PC-3 (cell line): ENCODE results near the gene DLK1. TPM values are rescaled to one million over a fixed set of nuclear protein-coding genes. Genes with fewer than 3 reads are reported as not detected.

Experiments
- ATAC-seq: fragments of 200-7000 bp; cut with Tn5 transposase; 2 replicates; pipeline ENCODE4 v1.9.1; 2020; ENCODE audit warnings: mild to moderate bottlenecking, moderate library complexity
- BruUV-seq: library from RNA; stranded (reverse); fragments of 400-500 nt; replicated peaks from 2 replicates; lab custom pipeline; 2021; lab: Mats Ljungman, UMichigan
- CTCF ChIA-PET: fragments of 300-600 bp; sonication (Branson Sonifier 250); formaldehyde crosslinking; loops from one replicate; lab custom pipeline; 2022; ENCODE audit warnings: antibody characterized with exemption; lab: Charles Lee
- POLR2A ChIA-PET: fragments of 300-600 bp; sonication (Branson Sonifier 250); formaldehyde crosslinking; loops from one replicate; lab custom pipeline; 2022; ENCODE audit warnings: antibody characterized with exemption; ENCODE audit not compliant: unreplicated experiment; lab: Charles Lee
- DNase-seq: peaks from one replicate; pipeline ENCODE4 v3.0.0-alpha.2; 2015
- H2AFZ ChIP-seq: fragments of 300-600 bp; sonication (generic); 2 replicates; pipeline ENCODE4 v1.6.0; 2016; ENCODE audit warnings: antibody characterized with exemption, low read length
- H3F3A ChIP-seq: fragments of 300-600 bp; sonication (generic); one replicate; pipeline ENCODE4 v1.6.0; 2017; ENCODE audit warnings: antibody characterized with exemption, low read length, control low read depth, mild to moderate bottlenecking; ENCODE audit not compliant: unreplicated experiment
- H3K27ac ChIP-seq: fragments of 300-600 bp; sonication (generic); 2 replicates; pipeline ENCODE4 v1.5.1; 2016; ENCODE audit warnings: mild to moderate bottlenecking, low read length
- H3K27me3 ChIP-seq: fragments of 300-600 bp; sonication (generic); 2 replicates; pipeline ENCODE4 v1.6.1; 2016; ENCODE audit warnings: low read length, mixed read lengths
- H3K36me3 ChIP-seq: fragments of 300-600 bp; sonication (generic); 2 replicates; pipeline ENCODE4 v1.6.1; 2016; ENCODE audit warnings: low read depth, mixed run types, low read length, mixed read lengths
- H3K4me1 ChIP-seq: fragments of 300-600 bp; sonication (generic); 2 replicates; pipeline ENCODE4 v1.5.1; 2016; ENCODE audit warnings: low read length; ENCODE audit not compliant: insufficient read depth
- H3K4me2 ChIP-seq: fragments of 300-600 bp; sonication (generic); 2 replicates; pipeline ENCODE4 v1.6.0; 2016; ENCODE audit warnings: low read length
- H3K4me3 ChIP-seq: fragments of 300-600 bp; sonication (generic); 2 replicates; pipeline ENCODE4 v1.5.1; 2016; ENCODE audit warnings: mild to moderate bottlenecking, low read length, mixed read lengths
- H3K79me2 ChIP-seq: fragments of 300-600 bp; sonication (generic); 2 replicates; pipeline ENCODE4 v1.6.1; 2017; ENCODE audit warnings: low read length, mixed read lengths
- H3K9ac ChIP-seq: fragments of 300-600 bp; sonication (generic); 2 replicates; pipeline ENCODE4 v1.6.0; 2016; ENCODE audit warnings: mild to moderate bottlenecking, low read length
- H3K9me2 ChIP-seq: fragments of 300-600 bp; sonication (generic); replicated peaks from 2 replicates; pipeline ENCODE4 v1.6.1; 2016; ENCODE audit warnings: mixed run types, low read length, mixed read lengths
- H3K9me3 ChIP-seq: fragments of 300-600 bp; sonication (generic); 2 replicates; pipeline ENCODE4 v1.6.1; 2016; ENCODE audit warnings: low read length, mixed read lengths
- H4K20me1 ChIP-seq: fragments of 300-600 bp; sonication (generic); 2 replicates; pipeline ENCODE4 v1.6.1; 2016; ENCODE audit warnings: low read length, mixed read lengths
- EZH2 ChIP-seq: fragments of 300-600 bp; sonication (generic); IDR thresholded peaks from one replicate; pipeline ENCODE4 v1.6.1; 2017; ENCODE audit warnings: antibody characterized with exemption, mild to moderate bottlenecking, low read length; ENCODE audit not compliant: unreplicated experiment
- EZH2phosphoT487 ChIP-seq: fragments of 300-600 bp; sonication (generic); IDR thresholded peaks from 2 replicates; pipeline ENCODE4 v1.6.1; 2018; ENCODE audit warnings: mild to moderate bottlenecking, antibody characterized with exemption, low read length, borderline replicate concordance
- intact Hi-C: fragments of 100-400 bp; cut with micrococcal nuclease; formaldehyde crosslinking; loops from 2 replicates; pipeline ENCODE4 v1.9.0; 2023
- total RNA-seq: library from RNA; depleted of rRNA; stranded (reverse); fragments of >200 nt; gene quantifications from 2 replicates; pipeline ENCODE4 v1.2.3, GENCODE V29; 2014
- TF ChIP-seq, protein P1 (sequence below): fragments of 300-600 bp; sonication (generic); conservative IDR thresholded peaks from 2 replicates; pipeline ENCODE4 v1.5.1; 2017; ENCODE audit warnings: antibody characterized with exemption, low read depth, mild to moderate bottlenecking, low read length

Gene DLK1
- total RNA-seq, 1 experiment from 2014 or later = not detected

DNA sequence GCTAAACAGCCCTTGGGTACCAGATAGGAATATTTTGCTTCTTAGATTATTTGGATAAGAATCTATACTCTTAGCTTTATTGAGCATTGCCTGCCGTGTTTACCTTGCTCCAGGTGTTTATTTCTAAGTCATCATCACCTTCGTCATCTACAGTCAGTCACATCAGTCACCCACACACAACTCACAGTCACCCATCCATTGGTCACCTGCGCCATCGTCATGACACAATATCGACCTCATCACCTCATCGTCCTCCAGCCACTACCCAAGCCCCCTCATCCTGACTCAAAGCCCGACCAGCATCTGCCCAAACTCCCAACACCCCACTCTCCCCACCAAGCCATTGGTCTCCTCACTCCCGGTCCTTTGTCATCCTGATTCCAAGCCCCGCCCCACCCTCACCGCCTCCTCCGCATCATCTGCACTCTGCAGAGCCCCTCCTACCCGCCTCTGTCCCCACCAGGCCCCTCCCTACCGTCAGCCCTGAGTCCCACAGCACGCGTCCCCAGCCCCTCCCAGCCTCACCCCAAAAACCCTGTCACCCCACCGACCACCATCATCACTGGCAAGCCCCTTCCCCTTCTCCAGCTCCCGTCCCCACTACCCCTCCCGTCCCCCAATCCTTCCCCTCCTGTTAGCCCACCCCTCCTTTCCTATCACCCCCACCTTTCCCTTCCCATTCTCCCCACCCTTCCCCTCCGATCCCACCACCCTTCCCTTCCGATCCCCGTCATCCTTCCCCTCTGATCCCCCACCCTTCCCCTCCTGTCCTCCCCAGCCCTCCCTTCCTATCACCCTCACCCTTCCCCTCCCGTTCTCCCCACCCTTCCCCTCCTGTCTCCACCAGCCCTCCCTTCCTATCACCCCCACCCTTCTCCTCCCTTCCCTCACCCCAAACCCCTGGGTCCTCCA, 9.8 kb downstream of the DLK1 start:
- no peaks in the 10 kb centered on the region for H3K79me2 ChIP-seq
- no peak overlapping the region for H3K4me2 ChIP-seq
- no peak overlapping the region for H3K9ac ChIP-seq
- H3K27me3 ChIP-seq = peaks cover 16% of the 10 kb centered on the region
- no peaks in the 10 kb centered on the region for H4K20me1 ChIP-seq
- ChIA-PET POLR2A (no interaction called here), CTCF (no interaction called here)
- DNase-seq (no peak), ATAC-seq (no peak)
- H3K9me3 ChIP-seq = no peaks in the 10 kb centered on the region
- H2AFZ ChIP-seq = no peak overlapping the region
- no peaks in the 10 kb centered on the region for H3K9me2 ChIP-seq
- no peak overlapping the region for H3K27ac ChIP-seq
- no peaks in the 10 kb centered on the region for H3F3A ChIP-seq
- no peaks in the 10 kb centered on the region for H3K36me3 ChIP-seq
- no peak overlapping the region for H3K4me3 ChIP-seq
- BruUV-seq = no TSS peak
- TF ChIP-seq EZH2 (no peak), EZH2phosphoT487 (no peak)
- TF ChIP-seq, protein P1, sequence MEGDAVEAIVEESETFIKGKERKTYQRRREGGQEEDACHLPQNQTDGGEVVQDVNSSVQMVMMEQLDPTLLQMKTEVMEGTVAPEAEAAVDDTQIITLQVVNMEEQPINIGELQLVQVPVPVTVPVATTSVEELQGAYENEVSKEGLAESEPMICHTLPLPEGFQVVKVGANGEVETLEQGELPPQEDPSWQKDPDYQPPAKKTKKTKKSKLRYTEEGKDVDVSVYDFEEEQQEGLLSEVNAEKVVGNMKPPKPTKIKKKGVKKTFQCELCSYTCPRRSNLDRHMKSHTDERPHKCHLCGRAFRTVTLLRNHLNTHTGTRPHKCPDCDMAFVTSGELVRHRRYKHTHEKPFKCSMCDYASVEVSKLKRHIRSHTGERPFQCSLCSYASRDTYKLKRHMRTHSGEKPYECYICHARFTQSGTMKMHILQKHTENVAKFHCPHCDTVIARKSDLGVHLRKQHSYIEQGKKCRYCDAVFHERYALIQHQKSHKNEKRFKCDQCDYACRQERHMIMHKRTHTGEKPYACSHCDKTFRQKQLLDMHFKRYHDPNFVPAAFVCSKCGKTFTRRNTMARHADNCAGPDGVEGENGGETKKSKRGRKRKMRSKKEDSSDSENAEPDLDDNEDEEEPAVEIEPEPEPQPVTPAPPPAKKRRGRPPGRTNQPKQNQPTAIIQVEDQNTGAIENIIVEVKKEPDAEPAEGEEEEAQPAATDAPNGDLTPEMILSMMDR = no peak
- H3K4me1 ChIP-seq = no peaks in the 10 kb centered on the region
- intact Hi-C loops = no loop called here

DNA sequence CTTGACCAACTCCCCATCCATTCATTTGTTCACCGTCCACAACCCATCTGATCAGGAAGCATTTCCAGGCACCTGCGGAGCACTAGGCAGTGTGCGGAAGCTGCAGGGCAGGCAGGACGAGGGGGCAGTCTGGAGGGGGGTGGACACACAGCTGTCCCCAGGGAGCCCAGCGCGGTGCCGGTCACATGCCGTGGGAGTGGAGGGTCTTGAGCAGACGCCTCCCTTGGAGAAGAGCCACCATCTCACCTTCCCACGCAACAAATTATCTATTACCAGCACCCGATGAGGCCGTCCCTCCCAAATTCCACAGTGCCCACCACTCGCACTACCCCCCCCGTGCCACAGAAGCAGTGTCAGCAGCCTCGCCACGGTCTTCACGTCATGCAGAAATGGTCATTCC, 10.8 kb downstream of the DLK1 start:
- no peaks in the 10 kb centered on the region for H3K9me2 ChIP-seq
- no peak overlapping the region for H3K27ac ChIP-seq
- H3K4me2 ChIP-seq = no peak overlapping the region
- H2AFZ ChIP-seq = no peak overlapping the region
- H3K9me3 ChIP-seq = no peaks in the 10 kb centered on the region
- ATAC-seq (no peak), DNase-seq (no peak)
- H3K4me3 ChIP-seq = no peak overlapping the region
- H3K27me3 ChIP-seq = peaks cover 6% of the 10 kb centered on the region
- intact Hi-C loops = no loop called here
- H3K4me1 ChIP-seq = no peaks in the 10 kb centered on the region
- no peaks in the 10 kb centered on the region for H3K36me3 ChIP-seq
- H3K9ac ChIP-seq = no peak overlapping the region
- H4K20me1 ChIP-seq = no peaks in the 10 kb centered on the region
- no peaks in the 10 kb centered on the region for H3F3A ChIP-seq
- CTCF ChIA-PET = no interaction called here
- TF ChIP-seq, protein P1 = no peak
- TF ChIP-seq EZH2phosphoT487 (no peak), EZH2 (no peak)
- no TSS peak for BruUV-seq
- POLR2A ChIA-PET = no interaction called here
- H3K79me2 ChIP-seq = no peaks in the 10 kb centered on the region

DNA sequence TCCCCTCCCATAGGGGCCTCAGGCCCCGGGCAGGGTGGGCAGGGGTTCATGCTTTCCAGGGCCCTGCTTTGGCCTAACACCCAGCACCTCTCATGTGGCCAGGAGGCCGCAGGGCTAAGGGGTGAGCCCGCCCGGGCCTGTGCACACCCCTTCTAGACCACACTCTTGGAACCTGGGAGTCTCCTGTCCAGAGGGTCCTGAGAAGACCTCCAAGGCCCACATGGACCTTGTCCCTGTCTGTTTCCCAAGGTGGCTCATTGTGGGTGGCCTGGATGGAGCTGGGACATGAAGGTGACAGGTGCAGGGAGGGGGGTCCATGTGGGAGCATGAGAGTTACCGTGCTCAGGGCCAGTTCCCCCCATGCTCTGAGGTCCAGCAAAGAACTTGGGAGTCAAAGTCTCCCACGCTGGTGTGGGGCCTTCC, 11.6 kb downstream of the DLK1 start:
- TF ChIP-seq EZH2 (no peak), EZH2phosphoT487 (no peak)
- TF ChIP-seq, protein P1 = no peak
- H2AFZ ChIP-seq = no peak overlapping the region
- no peak overlapping the region for H3K27ac ChIP-seq
- no peaks in the 10 kb centered on the region for H3K9me2 ChIP-seq
- POLR2A ChIA-PET = no interaction called here
- no peaks in the 10 kb centered on the region for H3K4me1 ChIP-seq
- H3K4me3 ChIP-seq = no peak overlapping the region
- intact Hi-C loops = no loop called here
- no peaks in the 10 kb centered on the region for H3K9me3 ChIP-seq
- no peak overlapping the region for H3K4me2 ChIP-seq
- DNase-seq = no peak
- no peaks in the 10 kb centered on the region for H3K79me2 ChIP-seq
- H4K20me1 ChIP-seq = no peaks in the 10 kb centered on the region
- CTCF ChIA-PET = no interaction called here
- H3F3A ChIP-seq = no peaks in the 10 kb centered on the region
- no peak overlapping the region for H3K9ac ChIP-seq
- no peak for ATAC-seq
- no TSS peak for BruUV-seq
- no peaks in the 10 kb centered on the region for H3K27me3 ChIP-seq
- no peaks in the 10 kb centered on the region for H3K36me3 ChIP-seq
